HepG2 (cell line): Measurements from ENCODE around the gene GRAP. TPM values are rescaled to one million over a fixed set of nuclear protein-coding genes. Genes with fewer than 3 reads are reported as not detected.
A peak's percentile ranks its signal among the peaks of the same experiment; 100 is the strongest.

Experiments
- ATAC-seq: fragments of 200-7000 bp; cut with Tn5 transposase; 3 replicates; pipeline ENCODE4 v1.9.1; 2020; ENCODE audit warnings: mild to moderate bottlenecking, moderate library complexity
- BruUV-seq: library from RNA; stranded (reverse); fragments of 400-500 nt; replicated peaks from 2 replicates; lab custom pipeline; 2021; lab: Mats Ljungman, UMichigan
- CTCF ChIA-PET: fragments of 300-600 bp; formaldehyde crosslinking; extraction: SDS; loops from one replicate; lab custom pipeline; 2021; ENCODE audit warnings: low total read pairs, inconsistent platforms, low intra/inter-chr PET ratio; lab: Yijun Ruan, JAX
- POLR2A ChIA-PET: fragments of 350-600 bp; sonication (Branson Sonifier 250); formaldehyde crosslinking; loops from one replicate; lab custom pipeline; 2020; ENCODE audit warnings: antibody characterized with exemption, inconsistent platforms; lab: Yijun Ruan, JAX
- DNase-seq: peaks from one replicate; pipeline ENCODE4 v3.0.0-alpha.2; 2015; ENCODE audit warnings: low spot score
- FAIRE-seq: peaks from 3 replicates; lab custom pipeline; 2011; peaks lifted over from hg19 to GRCh38; lab: Jason Lieb, UNC
- H2AFZ ChIP-seq: one replicate; pipeline ENCODE4 v1.6.1; 2011; ENCODE audit warnings: low read length, inconsistent platforms
- H3K27ac ChIP-seq: fragments of 300-600 bp; 3 replicates; pipeline ENCODE4 v1.8.0; 2011; ENCODE audit warnings: mixed run types, mild to moderate bottlenecking, mixed read lengths, low read length, inconsistent platforms; ENCODE audit not compliant: insufficient read depth; ENCODE audit errors: extremely low read length
- H3K27me3 ChIP-seq, 2 experiments: fragments of 200-600 bp in 1 of 2; 2 replicates in 1 of 2; 3 replicates in 1 of 2; pipeline versions ENCODE4 v1.6.0 to v1.8.0; 2011; ENCODE audit warnings: low read length in 2 of 2, mild to moderate bottlenecking in 2 of 2, moderate library complexity in 2 of 2, inconsistent platforms in 1 of 2; ENCODE audit not compliant: insufficient read depth in 2 of 2, control insufficient read depth in 1 of 2
- H3K36me3 ChIP-seq, 2 experiments: fragments of 200-600 bp in 1 of 2; replicated peaks in 1 of 2; 2 replicates in 1 of 2; 3 replicates in 1 of 2; pipeline versions ENCODE4 v1.5.1 to v1.8.0; 2011; ENCODE audit warnings: low read length in 2 of 2, inconsistent platforms in 1 of 2; ENCODE audit not compliant: insufficient read depth in 2 of 2, control insufficient read depth in 1 of 2
- H3K4me1 ChIP-seq: 2 replicates; pipeline ENCODE4 v1.5.1; 2012; ENCODE audit warnings: low read length, inconsistent platforms; ENCODE audit not compliant: insufficient read depth
- H3K4me2 ChIP-seq: 2 replicates; pipeline ENCODE4 v1.6.0; 2011; ENCODE audit warnings: low read depth, low read length, inconsistent platforms
- H3K4me3 ChIP-seq, 3 experiments: fragments of 200-600 bp in 1 of 3; sonication (generic), shearing (Covaris generic) in 1 of 3; replicated peaks in 1 of 3; 2 replicates each; pipeline ENCODE4 v1.5.1; 2011 to 2016; ENCODE audit warnings: low read length in 3 of 3, inconsistent platforms in 2 of 3, low read depth in 2 of 3, mild to moderate bottlenecking in 2 of 3, control low read depth in 1 of 3, mixed read lengths in 1 of 3; ENCODE audit not compliant: insufficient read depth in 1 of 3
- H3K79me2 ChIP-seq: one replicate; pipeline ENCODE4 v1.6.1; 2011; ENCODE audit warnings: low read length, inconsistent platforms; ENCODE audit not compliant: insufficient read depth
- H3K9ac ChIP-seq: 2 replicates; pipeline ENCODE4 v1.6.0; 2011; ENCODE audit warnings: mild to moderate bottlenecking, low read depth, low read length, inconsistent platforms; ENCODE audit not compliant: insufficient read depth
- H3K9me3 ChIP-seq: 2 replicates; pipeline ENCODE4 v1.5.1; 2012; ENCODE audit warnings: mild to moderate bottlenecking, low read length
- H4K20me1 ChIP-seq: 2 replicates; pipeline ENCODE4 v1.6.0; 2011; ENCODE audit warnings: inconsistent platforms, mild to moderate bottlenecking, low read length, moderate library complexity; ENCODE audit not compliant: insufficient read depth
- ARNT ChIP-seq: fragments of 450-650 bp; IDR thresholded peaks from 2 replicates; pipeline ENCODE4 v1.6.1; 2017
- CEBPB ChIP-seq: IDR thresholded peaks from 2 replicates; pipeline ENCODE4 v1.6.1; 2011; ENCODE audit warnings: low read depth, low read length, improper control_type of control experiment, borderline replicate concordance
- ESRRA ChIP-seq: sonication (generic); formaldehyde crosslinking; IDR thresholded peaks from 2 replicates; pipeline ENCODE4 v1.5.1; 2020; ENCODE audit warnings: mild to moderate bottlenecking, low read depth, missing genetic modification reagents
- ETV5 ChIP-seq: IDR thresholded peaks from 2 replicates; pipeline ENCODE4 v1.6.1; 2018; ENCODE audit warnings: missing biosample characterization, missing genetic modification reagents, inconsistent platforms, borderline replicate concordance
- FOXK2 ChIP-seq: fragments of 450-650 bp; IDR thresholded peaks from 2 replicates; pipeline ENCODE4 v1.6.1; 2016
- HOXA3 ChIP-seq: sonication (generic); formaldehyde crosslinking; IDR thresholded peaks from 2 replicates; pipeline ENCODE4 v1.5.0; 2020; ENCODE audit warnings: missing genetic modification reagents
- JUND ChIP-seq: sonication (generic); formaldehyde crosslinking; IDR thresholded peaks from 2 replicates; pipeline ENCODE4 v1.8.0; 2022; ENCODE audit warnings: mild to moderate bottlenecking, missing genetic modification reagents
- KDM4B ChIP-seq: sonication (generic); formaldehyde crosslinking; IDR thresholded peaks from 2 replicates; pipeline ENCODE4 v1.4.0; 2020; ENCODE audit warnings: missing genetic modification reagents
- KLF13 ChIP-seq: sonication (generic); formaldehyde crosslinking; IDR thresholded peaks from 2 replicates; pipeline ENCODE4 v1.4.0; 2020; ENCODE audit warnings: mild to moderate bottlenecking, missing genetic modification reagents
- MEIS2 ChIP-seq: sonication (generic); formaldehyde crosslinking; IDR thresholded peaks from 2 replicates; pipeline ENCODE4 v1.9.0; 2021; ENCODE audit warnings: mild to moderate bottlenecking, missing genetic modification reagents
- MIXL1 ChIP-seq: IDR thresholded peaks from 2 replicates; pipeline ENCODE4 v1.6.1; 2016
- RBFOX2 ChIP-seq: fragments of 200-400 bp; formaldehyde crosslinking; IDR thresholded peaks from 2 replicates; pipeline ENCODE4 v1.6.1; 2017; ENCODE audit warnings: low read depth, mild to moderate bottlenecking, low read length
- SIX4 ChIP-seq: sonication (generic); formaldehyde crosslinking; IDR thresholded peaks from 2 replicates; pipeline ENCODE4 v1.4.0; 2020; ENCODE audit warnings: missing genetic modification reagents
- SRSF9 ChIP-seq: fragments of 200-400 bp; formaldehyde crosslinking; IDR thresholded peaks from 2 replicates; pipeline ENCODE4 v1.6.1; 2018; ENCODE audit warnings: borderline replicate concordance, mild to moderate bottlenecking, low read depth, low read length; ENCODE audit not compliant: insufficient read depth, poor library complexity, severe bottlenecking
- SUZ12 ChIP-seq: fragments of 150-350 bp; IDR thresholded peaks from 2 replicates; pipeline ENCODE4 v1.6.1; 2014; ENCODE audit warnings: low read depth, low read length
- YEATS4 ChIP-seq: sonication (generic); formaldehyde crosslinking; IDR thresholded peaks from 2 replicates; pipeline ENCODE4 v1.4.0; 2020; ENCODE audit warnings: missing genetic modification reagents, borderline replicate concordance
- YY1 ChIP-seq: IDR thresholded peaks from 2 replicates; pipeline ENCODE4 v1.6.1; 2011; ENCODE audit warnings: low read length, low read depth, moderate library complexity, mild to moderate bottlenecking; ENCODE audit not compliant: insufficient read depth, insufficient replicate concordance
- ZFP1 ChIP-seq: IDR thresholded peaks from 2 replicates; pipeline ENCODE4 v1.6.1; 2016
- ZNF225 ChIP-seq: sonication (generic); formaldehyde crosslinking; IDR thresholded peaks from 2 replicates; pipeline ENCODE4 v1.4.0; 2020; ENCODE audit warnings: mild to moderate bottlenecking, missing genetic modification reagents
- ZNF34 ChIP-seq: sonication (generic); formaldehyde crosslinking; IDR thresholded peaks from 2 replicates; pipeline ENCODE4 v1.4.0; 2020; ENCODE audit warnings: mild to moderate bottlenecking, missing genetic modification reagents, borderline replicate concordance
- ZNF343 ChIP-seq: sonication (generic); formaldehyde crosslinking; IDR thresholded peaks from 2 replicates; pipeline ENCODE4 v1.4.0; 2020; ENCODE audit warnings: mild to moderate bottlenecking, missing genetic modification reagents
- ZNF792 ChIP-seq: IDR thresholded peaks from 2 replicates; pipeline ENCODE4 v1.6.1; 2016
- ZNF839 ChIP-seq: sonication (generic); formaldehyde crosslinking; IDR thresholded peaks from 2 replicates; pipeline ENCODE4 v1.4.0; 2020; ENCODE audit warnings: missing genetic modification reagents, mild to moderate bottlenecking, borderline replicate concordance
- WGBS: methylation state at CpG from one replicate; pipeline ENCODE4 v1.1.6; 2017; ENCODE audit warnings: low lambda C conversion rate; 5-methylcytosine and 5-hydroxymethylcytosine counted together
- in situ Hi-C: cut with HindIII; loops from 2 replicates; pipeline ENCODE4 v1.10.0; 2017; ENCODE audit warnings: low pct_unique_long_range_greater_than_20kb; ENCODE audit not compliant: extremely low pct_ligation_motif_present
- intact Hi-C: fragments of 100-400 bp; cut with micrococcal nuclease; formaldehyde crosslinking; loops from one replicate; pipeline ENCODE4 v1.10.0; 2022; ENCODE audit not compliant: unreplicated experiment
- polyA plus RNA-seq, 8 experiments: library from polyadenylated mRNA; depleted of rRNA in 3 of 8; stranded (reverse) in 7 of 8; unstranded in 1 of 8; fragments of >200 nt; fragmentation: Illumina TruSeq in 4 of 8; extraction: Trizol in 4 of 8; gene quantifications; 2 replicates each; pipeline versions ENCODE4 v1.2.1 to v1.2.3, GENCODE V29; 2011 to 2016; ENCODE audit warnings: low read depth in 4 of 8, missing spikeins in 1 of 8, mixed read lengths in 1 of 8; ENCODE audit not compliant: insufficient read depth in 1 of 8
- total RNA-seq, 5 experiments: library from RNA; depleted of rRNA; stranded (reverse); fragments of >200 nt; fragmentation: Illumina TruSeq; extraction: Trizol; gene quantifications; 2 replicates each; pipeline ENCODE4 v1.2.3, GENCODE V29; 2016; ENCODE audit warnings: low read depth in 1 of 5
- TF ChIP-seq, protein P1 (sequence below): sonication (generic); formaldehyde crosslinking; IDR thresholded peaks from 2 replicates; pipeline ENCODE4 v1.4.0; 2020; ENCODE audit warnings: missing genetic modification reagents, low read depth, mild to moderate bottlenecking, borderline replicate concordance
- TF ChIP-seq, protein P2 (sequence below): sonication (generic); formaldehyde crosslinking; IDR thresholded peaks from 2 replicates; pipeline ENCODE4 v1.8.0; 2022; ENCODE audit warnings: mild to moderate bottlenecking, missing genetic modification reagents; ENCODE audit not compliant: insufficient replicate concordance

GRAP gene
- total and polyA plus RNA-seq, 2 of the 13 experiments (the other 11 are each of a cell fraction or from before 2014, with no cell fraction given): 0.77 to 1.7 TPM

DNA sequence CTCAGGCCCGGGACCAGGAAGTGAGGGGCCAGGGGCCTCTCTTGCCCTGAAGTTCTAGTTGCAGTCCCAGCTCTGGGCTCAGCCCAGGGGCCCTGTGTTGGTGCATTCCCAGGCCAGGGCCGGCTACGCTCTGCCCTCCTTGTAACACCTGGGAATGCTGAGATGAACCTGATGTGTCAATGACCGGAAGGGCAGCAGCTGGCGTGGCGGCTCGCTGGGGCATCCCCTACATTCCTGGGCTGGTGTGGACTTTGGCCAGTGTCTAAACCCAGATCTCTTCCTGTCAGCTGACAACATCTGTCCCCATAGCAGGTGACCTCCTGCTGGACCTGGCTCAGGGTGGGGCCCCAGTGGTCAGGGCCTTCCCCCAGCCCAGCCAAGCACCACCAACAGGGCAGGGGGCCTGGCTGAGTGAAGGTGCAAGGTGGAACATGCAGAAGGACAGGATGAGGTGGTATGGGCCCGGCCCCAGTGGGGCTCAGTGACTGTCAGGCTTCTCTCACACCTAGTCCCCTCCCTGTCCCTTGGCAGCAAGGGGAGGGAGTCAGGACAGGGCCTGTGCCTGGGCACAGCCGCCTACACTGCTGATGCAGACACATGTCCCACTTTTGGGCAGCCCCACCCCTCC lies 58.1 kb downstream of the GRAP start:
- Histone ChIP-seq H3K79me2 (peaks cover 12% of the 10 kb centered on the region), H3K27ac (peak overlapping the region; percentile 84), H2AFZ (no peak overlapping the region), H3K4me3 (peak overlapping the region in 1 of 3 experiments; percentile 21; a peak in 1 of 6 replicates), H3K9me3 (no peaks in the 10 kb centered on the region), H4K20me1 (no peaks in the 10 kb centered on the region), H3K4me2 (peak overlapping the region; percentile 57), H3K36me3 (peaks cover 16 to 69% of the 10 kb centered on the region in 2 experiments), H3K4me1 (peaks cover 36% of the 10 kb centered on the region), H3K27me3 (no peaks in the 10 kb centered on the region), H3K9ac (peak overlapping the region; percentile 61)
- peak; percentile 91 for ATAC-seq
- intact Hi-C loops (loop anchor here (2.0 kb wide), 1 partner anchor 14 kb away; no protein-coding TSS in a partner anchor), in situ Hi-C loops (no loop called here)
- POLR2A ChIA-PET: interaction anchor here (1.1 to 2.4 kb wide), 5 partner anchors 9 to 26 kb away, joined by 5 to 27 read pairs (median 13); partner anchors contain the start of gene FAM83G
- no TSS peak for BruUV-seq
- FAIRE-seq: peak; percentile 94
- 25% methylated on average over 2 of the region's 9 CpGs for WGBS
- peak; percentile 94 for DNase-seq
- CTCF ChIA-PET: no interaction called here
- TF ChIP-seq ZNF792 (CRISPR knock-in tag) (peak; percentile 96), JUND (CRISPR knock-in tag) (peak; percentile 79), ZFP1 (CRISPR knock-in tag) (peak; percentile 93), SUZ12 (no peak), ZNF839 (CRISPR knock-in tag) (0 out of 2 replicates have a peak, but pooled peaks have one; percentile 33), YY1 (peak; percentile 65), ZNF225 (CRISPR knock-in tag) (0 out of 2 replicates have a peak, but pooled peaks have one; percentile 42), ESRRA (peak; percentile 97), MIXL1 (CRISPR knock-in tag) (peak; percentile 69; the same call in 1 of the 2 replicates), SIX4 (peak; percentile 60; the same call in 1 of the 2 replicates), ETV5 (CRISPR knock-in tag) (peak; percentile 100), SRSF9 (no peak), KLF13 (no peak), ARNT (no peak), ZNF343 (CRISPR knock-in tag) (no peak; the same call in 1 of the 2 replicates), MEIS2 (peak; percentile 98), KDM4B (CRISPR knock-in tag) (peak; percentile 96), YEATS4 (CRISPR knock-in tag) (peak; percentile 94), CEBPB (peak; percentile 75; the same call in 1 of the 2 replicates), FOXK2 (peak; percentile 76; the same call in 1 of the 2 replicates), HOXA3 (peak; percentile 95), ZNF34 (0 out of 2 replicates have a peak, but pooled peaks have one; percentile 72), RBFOX2 (peak; percentile 54; the same call in 1 of the 2 replicates)
- TF ChIP-seq, protein P1, sequence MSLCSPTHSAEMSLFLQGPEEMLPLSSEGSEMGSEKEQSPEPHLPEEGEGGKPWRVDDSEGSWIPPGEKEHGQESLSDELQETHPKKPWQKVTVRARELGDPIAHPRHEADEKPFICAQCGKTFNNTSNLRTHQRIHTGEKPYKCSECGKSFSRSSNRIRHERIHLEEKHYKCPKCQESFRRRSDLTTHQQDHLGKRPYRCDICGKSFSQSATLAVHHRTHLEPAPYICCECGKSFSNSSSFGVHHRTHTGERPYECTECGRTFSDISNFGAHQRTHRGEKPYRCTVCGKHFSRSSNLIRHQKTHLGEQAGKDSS (CRISPR knock-in tag): peak; percentile 83; the same call in 1 of the 2 replicates
- TF ChIP-seq, protein P2, sequence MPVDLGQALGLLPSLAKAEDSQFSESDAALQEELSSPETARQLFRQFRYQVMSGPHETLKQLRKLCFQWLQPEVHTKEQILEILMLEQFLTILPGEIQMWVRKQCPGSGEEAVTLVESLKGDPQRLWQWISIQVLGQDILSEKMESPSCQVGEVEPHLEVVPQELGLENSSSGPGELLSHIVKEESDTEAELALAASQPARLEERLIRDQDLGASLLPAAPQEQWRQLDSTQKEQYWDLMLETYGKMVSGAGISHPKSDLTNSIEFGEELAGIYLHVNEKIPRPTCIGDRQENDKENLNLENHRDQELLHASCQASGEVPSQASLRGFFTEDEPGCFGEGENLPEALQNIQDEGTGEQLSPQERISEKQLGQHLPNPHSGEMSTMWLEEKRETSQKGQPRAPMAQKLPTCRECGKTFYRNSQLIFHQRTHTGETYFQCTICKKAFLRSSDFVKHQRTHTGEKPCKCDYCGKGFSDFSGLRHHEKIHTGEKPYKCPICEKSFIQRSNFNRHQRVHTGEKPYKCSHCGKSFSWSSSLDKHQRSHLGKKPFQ (CRISPR knock-in tag): no peak
